DMS53 treated with DMSO at 0.1 percent for 48 hours (cell line): ENCODE measurements around the gene G6PC3.

ENCODE experiments used
- DNase-seq: peaks from one replicate; lab custom pipeline; 2025; ENCODE audit not compliant: unreplicated experiment; lab: John Stamatoyannopoulos, UW

G6PC3 gene

DNA sequence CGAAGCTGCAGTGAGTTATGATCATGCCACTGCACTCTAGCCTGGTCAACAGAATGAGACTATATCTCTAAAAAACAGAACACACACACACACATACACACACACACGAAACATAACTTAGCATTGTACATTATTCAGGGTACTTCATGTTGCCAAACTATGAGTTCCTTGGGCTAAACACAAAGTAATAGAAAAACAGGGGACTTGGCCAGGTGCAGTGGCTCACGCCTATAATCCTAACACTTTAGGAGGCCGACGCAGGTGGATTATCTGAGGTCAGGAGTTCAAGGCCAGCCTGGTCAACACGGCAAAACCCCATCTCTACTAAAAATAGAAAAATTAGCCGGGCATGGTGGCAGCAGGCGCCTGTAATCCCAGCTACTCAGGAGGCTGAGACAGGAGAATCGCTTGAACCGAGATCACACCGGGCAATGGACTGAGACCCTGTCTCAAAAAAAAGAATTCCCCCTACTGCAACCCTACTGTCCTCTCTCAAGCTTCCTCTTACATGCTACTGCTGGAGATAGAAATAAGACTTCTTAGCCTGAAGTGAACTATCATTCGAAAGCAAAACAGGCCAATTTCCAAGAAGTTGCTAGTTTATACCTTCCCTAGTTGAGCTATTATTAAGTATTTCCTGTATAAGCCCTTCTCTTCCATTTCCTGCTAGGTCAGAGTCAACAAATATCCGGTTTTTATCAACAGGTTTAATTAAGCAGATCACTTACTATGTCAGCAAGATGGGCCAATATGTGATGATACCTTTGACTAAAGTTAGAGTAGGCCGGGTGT, 11.2 kb upstream of the G6PC3 start:
- DNase-seq: no peak

DNA sequence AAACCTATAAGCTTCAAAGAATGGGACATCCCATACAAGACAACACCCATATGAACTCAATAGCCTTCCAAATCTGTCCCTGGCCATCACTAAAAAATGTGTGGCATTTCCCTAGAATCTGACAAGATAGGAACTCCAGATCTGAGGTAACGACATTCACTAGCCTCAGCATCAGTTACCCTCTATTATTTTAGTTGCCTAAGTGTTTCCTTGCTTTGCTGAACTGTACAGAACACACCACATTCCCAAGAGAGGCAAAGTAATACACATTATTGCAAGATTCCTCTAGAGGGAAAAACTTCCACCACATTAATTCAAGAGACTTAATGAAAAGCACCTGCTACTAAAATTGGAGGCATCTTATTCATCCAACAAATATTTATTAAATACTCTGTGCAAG, 9.1 kb upstream of the G6PC3 start:
- no peak for DNase-seq

DNA sequence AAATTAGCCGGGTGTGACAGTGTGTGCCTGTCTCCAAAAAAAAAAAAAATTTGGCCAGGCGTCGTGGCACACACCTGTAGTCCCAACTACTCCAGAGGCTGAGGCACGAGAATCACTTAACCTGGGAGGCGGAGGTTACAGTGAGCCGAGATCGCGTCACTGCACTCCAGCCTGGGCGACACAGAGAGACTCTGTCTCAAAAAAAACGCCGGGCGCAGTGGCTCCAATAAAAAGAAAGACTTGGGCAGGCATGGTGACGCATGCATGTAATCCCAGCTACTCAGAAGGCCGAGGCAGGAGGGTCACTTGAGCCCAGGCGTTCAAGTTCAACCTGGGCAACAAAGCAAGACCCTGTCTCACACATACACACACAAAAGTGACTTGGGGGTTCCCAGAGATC, 7.7 kb upstream of the G6PC3 start:
- DNase-seq: no peak

DNA sequence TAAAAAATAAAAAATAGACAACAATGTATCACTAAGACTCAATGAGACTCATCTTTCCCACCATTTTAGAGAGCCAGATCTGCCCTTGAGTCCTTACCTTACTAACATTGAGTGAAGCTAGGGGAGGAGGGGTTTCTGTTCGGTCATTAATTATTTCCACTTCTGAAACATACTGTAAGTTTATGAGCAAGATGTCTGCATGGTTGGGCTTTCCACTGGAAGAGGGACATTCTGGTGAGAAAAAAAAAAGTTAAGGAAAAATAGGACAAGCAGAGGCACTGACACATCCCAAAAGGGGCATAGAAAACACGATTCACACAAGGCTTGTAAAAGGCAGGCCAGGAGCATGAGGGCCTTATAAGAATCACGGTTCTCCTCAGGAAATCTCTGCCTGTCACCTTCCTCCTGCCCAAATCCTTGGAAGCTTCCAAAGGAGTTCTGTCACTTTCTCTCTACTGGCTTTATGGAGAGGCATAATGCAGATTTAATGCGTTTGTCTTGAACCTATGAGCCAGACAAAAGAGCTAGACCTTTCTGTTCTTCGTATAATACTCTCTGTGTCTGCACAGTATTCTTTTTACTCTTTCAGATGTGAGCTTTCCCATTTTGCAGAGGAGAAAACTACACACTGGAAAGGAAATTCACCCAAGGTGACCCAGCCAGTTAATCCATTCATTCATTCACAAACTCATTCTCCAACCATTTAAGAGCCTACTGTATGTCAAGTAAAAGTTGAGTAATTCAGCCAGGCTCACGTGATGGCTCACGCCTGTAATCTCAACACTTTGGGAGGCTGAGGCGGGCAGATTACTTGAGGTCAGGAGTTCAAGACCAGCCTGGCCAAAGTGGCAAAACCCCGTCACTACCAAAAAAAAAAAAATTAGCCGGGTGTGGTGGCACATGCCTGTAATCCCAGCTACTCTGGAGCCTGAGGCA, 6.6 kb upstream of the G6PC3 start:
- DNase-seq: no peak

DNA sequence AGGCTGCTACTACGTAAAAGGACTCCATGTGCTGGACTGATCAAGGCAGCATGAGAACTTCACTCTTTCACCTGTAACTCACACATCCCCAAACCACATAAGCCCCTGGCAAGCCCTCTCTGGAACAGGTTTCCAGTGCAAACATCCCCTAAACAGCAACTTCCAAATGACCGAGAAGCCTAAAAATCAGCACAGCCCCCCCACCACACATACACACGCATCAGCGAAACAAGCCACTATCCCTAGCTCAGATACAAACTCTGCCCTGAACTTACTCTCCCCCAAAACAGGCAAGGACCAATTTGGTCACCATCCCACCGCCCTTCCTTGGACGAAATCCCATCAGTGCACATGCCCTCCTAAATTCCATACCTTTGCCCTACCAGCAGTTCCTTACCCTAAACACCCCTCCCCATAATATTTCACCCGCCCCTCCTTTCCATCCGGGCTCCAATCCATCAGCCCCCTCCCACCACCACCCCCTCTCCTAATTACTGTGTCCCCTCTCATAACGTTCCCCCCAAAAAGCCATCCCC, 4.8 kb upstream of the G6PC3 start:
- DNase-seq: no peak

DNA sequence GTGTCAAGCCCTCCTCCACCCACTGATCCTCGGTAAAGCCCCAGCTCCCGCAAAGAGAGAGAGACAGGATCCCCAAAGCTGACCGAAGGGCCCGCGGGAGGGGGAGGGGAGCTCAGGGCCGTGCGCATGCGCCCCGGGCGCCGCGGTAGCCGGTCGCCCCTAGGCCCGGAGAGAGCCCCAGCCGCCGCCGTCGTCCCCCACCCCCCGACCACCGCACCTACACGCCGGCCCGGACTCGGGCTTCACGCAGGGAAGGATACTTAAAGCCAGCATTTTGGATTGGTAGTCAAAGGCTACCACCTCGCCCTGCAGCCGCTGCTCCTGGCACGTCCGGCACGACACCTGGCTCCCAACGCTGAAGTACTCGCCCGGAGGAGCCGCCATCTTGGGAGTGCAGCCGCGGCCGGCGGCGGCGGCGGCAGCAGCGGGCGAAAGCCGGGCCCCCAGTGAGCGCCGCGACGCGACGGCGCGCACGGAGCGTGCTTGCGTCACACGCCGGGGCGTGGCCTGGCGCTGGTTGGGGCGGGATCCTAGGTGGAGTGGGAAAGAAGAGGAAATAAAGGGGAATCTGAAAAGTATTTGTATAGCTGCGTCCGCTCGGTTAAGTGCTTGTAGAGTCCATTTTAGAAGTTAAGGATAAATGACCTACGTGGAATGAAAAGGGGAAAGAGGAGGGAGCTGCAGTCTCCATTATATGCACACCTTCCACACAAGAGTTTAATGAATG, 4.2 kb upstream of the G6PC3 start, which contains the start of gene LSM12:
LSM12 (minus strand) TSS at position 468 of the 727 bp plus-strand sequence; CDS start at position 384, 84 bp downstream.
- DNase-seq: peak; percentile 96

DNA sequence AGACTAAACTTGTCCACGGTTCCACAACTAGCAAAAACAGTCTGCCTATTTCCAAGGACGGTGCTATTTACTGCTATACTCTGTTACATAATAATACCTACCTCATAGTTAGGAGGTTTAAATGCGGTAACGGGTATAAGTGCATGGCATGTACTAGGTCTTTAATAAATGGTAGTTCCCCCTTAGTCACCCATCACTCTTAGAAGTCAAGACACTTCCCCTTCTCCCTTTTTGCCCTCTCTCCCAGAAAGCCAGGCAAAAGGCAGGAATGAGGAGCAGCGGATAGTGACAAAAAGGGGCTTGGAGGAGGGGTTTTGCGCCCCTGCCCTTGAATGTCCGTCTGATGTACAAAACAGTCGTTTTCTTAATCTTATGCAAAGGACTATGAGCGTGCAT, 3.0 kb upstream of the G6PC3 start:
- no peak for DNase-seq

DNA sequence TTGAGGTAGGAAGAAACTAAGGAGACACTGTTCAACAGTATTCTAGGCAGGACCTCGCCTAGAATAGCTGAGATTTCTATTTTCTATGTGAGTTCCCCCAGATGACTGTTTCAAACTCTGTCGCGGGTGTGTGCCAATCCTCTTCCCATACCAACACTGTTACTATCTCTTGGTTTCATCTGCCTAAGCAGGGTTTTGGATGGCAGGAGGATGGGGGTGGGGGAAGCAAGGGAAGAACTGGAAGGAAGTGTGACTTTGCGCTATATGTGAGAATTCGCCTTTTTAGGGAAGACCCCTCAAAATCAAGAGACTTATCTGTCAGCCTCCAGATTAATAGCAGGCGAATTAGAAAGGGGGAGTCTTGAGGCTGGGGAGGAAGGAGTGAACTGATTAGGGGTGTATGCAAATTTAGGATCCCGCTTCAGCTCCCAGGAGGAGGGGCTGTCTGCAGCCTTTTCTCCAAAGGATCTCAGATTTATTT, 521 bp upstream of the G6PC3 start:
- no peak for DNase-seq

DNA sequence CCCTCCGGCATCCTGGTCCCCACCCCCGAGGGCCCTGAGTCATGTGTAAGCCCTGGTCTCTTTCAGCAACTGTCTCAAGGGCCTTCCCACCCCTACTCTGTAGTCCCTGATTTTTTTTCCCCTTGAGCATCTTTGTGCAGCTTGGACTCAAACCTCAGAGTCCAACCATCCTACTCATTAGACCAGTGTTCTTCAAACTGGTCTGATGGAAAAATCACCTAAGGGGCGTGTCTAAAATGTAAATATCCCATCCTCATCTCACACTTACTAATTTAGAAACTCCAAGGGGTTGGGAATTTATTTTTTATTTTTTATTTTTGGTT, 624 bp downstream of the G6PC3 start:
- DNase-seq: no peak

DNA sequence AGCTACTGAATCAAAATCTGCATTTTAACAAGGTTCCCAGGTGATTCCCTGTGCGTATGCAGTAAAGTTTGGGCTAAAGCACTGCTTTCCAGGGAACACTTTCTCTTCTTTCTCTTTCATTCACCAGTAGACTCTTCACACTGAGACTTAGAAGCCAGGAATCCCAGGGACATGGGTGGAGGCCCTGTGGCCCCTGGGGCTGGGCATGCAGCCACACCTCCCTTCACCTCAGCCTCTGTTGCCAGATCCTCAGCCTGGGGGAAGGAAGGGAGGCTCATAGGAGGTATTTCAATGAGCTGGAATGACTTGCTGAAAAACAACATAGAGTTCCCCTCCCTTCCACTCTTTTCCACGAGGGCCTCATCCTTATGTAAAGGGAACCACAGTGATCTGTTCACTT, 1.2 kb downstream of the G6PC3 start:
- no peak for DNase-seq

DNA sequence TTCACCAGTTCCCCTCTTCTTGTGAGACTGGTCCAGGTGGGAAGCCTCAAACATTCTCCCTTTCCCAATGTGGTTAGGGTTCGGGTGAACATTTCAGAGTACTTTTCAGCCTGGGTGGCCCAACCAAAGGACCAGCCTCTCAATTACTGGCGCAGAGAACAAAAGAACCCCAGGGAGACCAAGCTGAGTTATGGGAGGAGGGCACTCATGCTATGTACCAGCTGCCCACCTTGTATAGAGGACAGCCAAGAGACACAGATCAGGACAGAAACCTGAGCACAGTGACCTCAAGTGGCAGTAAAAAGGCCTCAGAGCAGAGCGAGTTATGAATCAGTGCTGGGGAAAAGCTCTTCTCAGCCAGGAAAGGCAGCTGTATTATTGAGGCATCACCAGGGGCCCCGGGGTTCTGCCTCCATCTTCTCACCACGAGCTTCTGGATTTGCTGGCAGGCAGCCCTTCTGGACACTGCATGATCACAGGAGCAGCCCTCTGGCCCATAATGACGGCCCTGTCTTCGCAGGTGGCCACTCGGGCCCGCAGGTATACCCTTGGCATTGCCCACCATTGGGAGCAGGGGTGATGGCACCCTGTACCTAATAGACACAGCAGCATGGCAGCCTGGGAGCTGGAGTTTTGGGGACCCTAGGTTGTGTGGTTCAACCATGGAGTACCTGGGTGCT, 3.8 kb downstream of the G6PC3 start:
- no peak for DNase-seq

DNA sequence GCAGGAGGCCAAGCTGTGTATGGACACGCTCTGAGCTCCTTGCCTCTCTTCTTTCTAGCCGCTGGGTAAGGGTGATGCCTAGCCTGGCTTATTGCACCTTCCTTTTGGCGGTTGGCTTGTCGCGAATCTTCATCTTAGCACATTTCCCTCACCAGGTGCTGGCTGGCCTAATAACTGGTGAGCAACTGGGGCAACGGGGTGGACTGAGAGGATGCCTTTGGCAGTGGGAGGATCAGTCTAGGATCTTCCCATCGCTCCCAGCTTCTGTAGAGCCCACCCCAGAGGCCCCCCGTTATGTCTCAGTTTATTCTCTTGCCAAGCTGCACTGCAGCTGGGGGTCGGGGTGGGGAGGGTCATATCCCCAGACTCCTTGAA, 4.4 kb downstream of the G6PC3 start:
- no peak for DNase-seq

DNA sequence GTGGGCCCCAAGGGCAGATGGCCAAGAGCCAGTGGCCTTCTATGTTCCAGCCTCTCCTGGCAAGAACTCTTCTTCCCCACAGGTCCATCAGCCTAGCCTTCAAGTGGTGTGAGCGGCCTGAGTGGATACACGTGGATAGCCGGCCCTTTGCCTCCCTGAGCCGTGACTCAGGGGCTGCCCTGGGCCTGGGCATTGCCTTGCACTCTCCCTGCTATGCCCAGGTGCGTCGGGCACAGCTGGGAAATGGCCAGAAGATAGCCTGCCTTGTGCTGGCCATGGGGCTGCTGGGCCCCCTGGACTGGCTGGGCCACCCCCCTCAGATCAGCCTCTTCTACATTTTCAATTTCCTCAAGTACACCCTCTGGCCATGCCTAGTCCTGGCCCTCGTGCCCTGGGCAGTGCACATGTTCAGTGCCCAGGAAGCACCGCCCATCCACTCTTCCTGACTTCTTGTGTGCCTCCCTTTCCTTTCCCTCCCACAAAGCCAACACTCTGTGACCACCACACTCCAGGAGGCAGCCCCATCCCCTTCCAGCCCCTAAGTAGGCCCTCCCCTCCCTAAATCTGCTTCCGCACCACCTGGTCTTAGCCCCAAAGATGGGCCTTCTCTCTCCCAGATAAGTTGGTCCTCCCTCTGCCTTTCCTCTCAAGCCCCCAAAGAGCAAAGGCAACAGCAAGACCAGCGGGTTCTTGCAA, 5.2 kb downstream of the G6PC3 start:
- no peak for DNase-seq

DNA sequence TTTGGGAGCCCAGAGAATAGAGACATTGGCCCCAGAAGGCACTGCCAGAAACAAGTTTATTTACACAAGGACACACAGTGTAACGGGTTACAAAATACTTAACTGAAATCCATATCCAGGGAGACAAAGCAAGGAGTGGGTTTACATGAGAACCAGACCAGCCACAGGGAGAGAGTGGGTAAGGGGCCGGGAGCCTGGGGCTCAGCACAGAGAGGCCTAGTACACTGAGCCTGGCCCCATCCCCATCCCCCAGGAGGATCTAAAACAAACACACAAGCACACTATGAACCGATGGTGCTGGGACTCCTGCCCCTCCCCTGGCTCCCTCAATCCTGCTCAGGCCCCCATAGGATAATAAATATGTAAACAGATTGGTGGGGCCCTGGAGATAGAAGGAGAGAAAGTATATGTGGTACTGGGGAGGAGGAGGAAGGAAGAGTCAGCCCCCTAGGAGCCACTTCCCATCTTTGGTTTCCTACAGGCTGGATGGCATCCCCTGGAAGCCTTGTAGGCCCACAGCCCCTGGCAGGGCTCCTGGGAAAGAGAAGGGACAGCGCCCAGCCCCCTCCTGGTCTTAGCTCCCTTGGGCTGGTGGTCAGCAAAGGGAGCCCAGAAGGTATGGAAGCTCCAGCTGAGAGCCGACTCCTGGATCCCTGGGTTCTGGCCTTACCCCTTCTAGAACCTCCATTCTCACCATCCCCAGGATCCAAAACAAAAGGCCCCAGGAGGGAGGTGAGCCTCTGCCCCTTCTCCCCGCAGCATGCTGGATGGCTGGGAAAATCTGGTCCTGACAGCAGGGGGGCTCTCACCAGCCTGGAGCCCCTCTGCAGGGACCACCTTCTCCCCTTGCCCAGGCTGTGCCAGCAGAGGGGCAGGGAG, 6.4 kb downstream of the G6PC3 start:
- no peak for DNase-seq

DNA sequence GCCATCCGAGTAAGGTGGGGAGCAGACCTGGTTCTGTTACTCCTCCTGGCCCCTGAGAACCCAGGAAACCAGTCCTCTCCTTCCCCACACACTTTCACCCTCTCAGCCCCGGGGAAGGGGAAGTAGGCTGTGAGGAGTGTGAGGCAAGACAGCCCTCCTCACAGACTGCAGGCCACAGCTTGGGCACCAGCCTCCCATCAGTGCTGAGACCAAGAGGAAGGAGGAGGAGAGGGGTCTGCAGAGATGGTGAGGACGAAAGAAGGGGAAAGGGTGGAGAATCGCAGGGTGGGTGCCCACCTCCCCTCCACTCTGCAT, 7.0 kb downstream of the G6PC3 start:
- no peak for DNase-seq

DNA sequence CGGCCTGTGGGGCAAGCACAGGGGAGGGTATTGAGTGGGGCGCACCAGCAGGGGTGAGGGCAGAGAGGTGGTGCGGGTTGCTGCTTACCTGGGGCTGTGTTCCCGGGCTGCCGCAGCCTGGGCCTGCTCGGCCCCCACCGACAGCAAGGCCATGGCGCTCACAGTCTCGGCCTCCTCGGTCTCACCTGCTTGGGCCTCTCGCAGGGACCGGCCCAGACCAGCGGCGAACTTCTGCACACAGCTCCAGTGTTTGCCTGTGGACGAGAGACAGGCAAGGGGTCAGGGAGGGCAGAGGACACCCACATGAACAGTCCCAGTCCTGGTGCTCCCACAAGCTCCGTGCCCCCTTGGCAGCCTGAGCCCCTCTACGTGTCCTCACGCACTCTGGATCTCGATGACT, 7.9 kb downstream of the G6PC3 start:
- DNase-seq: no peak

DNA sequence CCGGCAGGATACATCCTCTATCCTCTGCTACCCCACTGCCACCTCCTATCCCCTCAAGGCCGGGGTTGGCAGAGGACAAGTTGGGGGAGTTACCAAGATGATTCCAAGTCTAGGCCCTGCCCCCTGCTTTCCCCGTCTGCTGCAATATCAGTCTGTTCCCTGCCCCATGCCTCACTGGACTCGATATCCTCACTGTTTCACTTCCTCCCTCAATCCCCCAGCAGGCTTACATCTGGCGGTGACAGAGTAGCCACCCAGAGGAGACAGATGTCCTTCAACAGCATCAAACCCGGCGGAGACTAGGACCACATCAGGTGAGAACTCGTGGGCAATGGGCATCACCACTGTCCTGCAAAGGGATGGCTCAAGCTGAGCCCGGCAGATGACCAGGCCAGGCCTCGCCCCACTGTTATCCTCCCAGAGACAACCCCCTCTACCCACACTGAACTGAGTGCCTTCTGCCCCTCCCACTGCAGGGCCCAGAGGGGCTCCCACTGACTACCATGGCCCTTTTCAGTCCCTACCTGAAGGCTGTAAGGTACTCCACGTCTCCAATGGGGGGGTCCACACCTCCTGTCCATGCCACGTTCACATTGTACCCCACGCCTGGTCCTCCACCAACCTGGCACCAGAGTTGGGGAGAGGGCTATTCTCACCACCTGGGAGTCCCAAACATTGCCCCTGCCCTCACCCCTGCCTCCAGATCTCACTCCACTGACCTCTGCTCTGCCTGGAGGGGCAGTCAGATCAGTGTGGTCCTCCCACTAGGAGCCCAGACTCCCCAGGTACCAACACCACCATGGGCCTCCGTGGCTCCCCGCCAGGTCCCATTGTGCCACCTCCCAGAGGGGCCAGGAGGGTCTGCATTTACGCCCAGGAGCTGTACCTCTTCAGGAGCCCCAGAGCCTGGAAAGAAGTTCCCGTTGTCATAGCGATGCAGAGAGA, 9.6 kb downstream of the G6PC3 start:
- no peak for DNase-seq

DNA sequence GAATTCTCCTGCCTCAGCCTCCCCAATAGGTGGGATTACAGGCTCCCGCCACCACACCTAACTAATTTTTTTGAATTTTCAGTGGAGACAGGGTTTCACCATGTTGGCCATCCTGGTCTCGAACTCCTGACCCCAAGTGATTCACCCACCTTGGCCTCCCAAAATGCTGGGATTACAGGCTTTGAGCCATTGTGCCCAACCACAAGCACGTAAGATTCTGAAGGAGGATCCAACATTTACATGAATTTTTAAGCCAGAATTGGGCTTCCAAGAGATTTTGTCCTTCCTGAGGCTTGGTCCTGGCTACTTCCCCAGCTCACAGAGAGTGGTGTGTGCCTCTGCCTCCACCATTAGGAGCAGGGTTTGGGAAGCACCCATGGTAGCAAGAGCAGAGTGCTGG, 11.1 kb downstream of the G6PC3 start:
- DNase-seq: no peak
